ENCODE measurements around the gene PNCK.
"Not testable (repeated sequence)": the region's sequence is repeated elsewhere in the genome, so short reads cannot be mapped to it uniquely, and the experiment has no call there.

Gene PNCK

GRCh38 chrX:153697924-153698865, 24.6 kb upstream of the PNCK start:
- no peak for TF ChIP-seq SUZ12 (IDR thresholded peaks at IDR 0.05; ENCODE audit: extremely low read depth, insufficient read depth, insufficient read length)
- no peak for TF ChIP-seq ZNF274 (IDR thresholded peaks at IDR 0.05; ENCODE audit: low read depth, low read length)
- no peak for TF ChIP-seq YY1 (IDR thresholded peaks at IDR 0.05; ENCODE audit: insufficient read depth, insufficient read length)
- Histone ChIP-seq H3K4me1 (ENCODE audit: insufficient read depth, insufficient read length) (no peaks in the 10 kb centered on the region), H3K36me3 (ENCODE audit: insufficient read depth, insufficient read length, low read length) (peaks cover 10% of the 10 kb centered on the region), H3K4me3 (ENCODE audit: insufficient read length, low read depth) (no peak overlapping the region), H3K27me3 (ENCODE audit: insufficient read depth, insufficient read length) (no peaks in the 10 kb centered on the region), H3K9ac (ENCODE audit: insufficient read length, low read depth) (no peak overlapping the region), H3K9me3 (ENCODE audit: insufficient read depth, low read length) (no peaks in the 10 kb centered on the region)
- DNase-seq (ENCODE audit: low read depth, low spot score) = no peak

GRCh38 chrX:153696986-153697722, 23.5 kb upstream of the PNCK start:
- H3K4me3 ChIP-seq (ENCODE audit: insufficient read length, low read depth); H3K9me3 ChIP-seq (ENCODE audit: insufficient read depth, low read length); H3K4me1 ChIP-seq (ENCODE audit: insufficient read depth, insufficient read length); DNase-seq (ENCODE audit: low read depth, low spot score); H3K27me3 ChIP-seq (ENCODE audit: insufficient read depth, insufficient read length); H3K9ac ChIP-seq (ENCODE audit: insufficient read length, low read depth): not testable (repeated sequence)
- peaks cover 11% of the 10 kb centered on the region for H3K36me3 ChIP-seq (ENCODE audit: insufficient read depth, insufficient read length, low read length)

GRCh38 chrX:153696538-153696937, 22.9 kb upstream of the PNCK start:
- DNase-seq (ENCODE audit: low read depth, low spot score); H3K4me3 ChIP-seq (ENCODE audit: insufficient read length, low read depth); H3K27me3 ChIP-seq (ENCODE audit: insufficient read depth, insufficient read length); H3K9me3 ChIP-seq (ENCODE audit: insufficient read depth, low read length); H3K4me1 ChIP-seq (ENCODE audit: insufficient read depth, insufficient read length); H3K9ac ChIP-seq (ENCODE audit: insufficient read length, low read depth): not testable (repeated sequence)
- H3K36me3 ChIP-seq (ENCODE audit: insufficient read depth, insufficient read length, low read length) = peaks cover 12% of the 10 kb centered on the region

- H3K9me3 ChIP-seq (ENCODE audit: insufficient read depth, low read length) = no peaks in the 10 kb centered on the region
- no peak overlapping the region for H3K9ac ChIP-seq (ENCODE audit: insufficient read length, low read depth)
- TF ChIP-seq ZNF274 (IDR thresholded peaks at IDR 0.05; ENCODE audit: low read depth, low read length) (no peak), YY1 (IDR thresholded peaks at IDR 0.05; ENCODE audit: insufficient read depth, insufficient read length) (no peak), SUZ12 (IDR thresholded peaks at IDR 0.05; ENCODE audit: extremely low read depth, insufficient read depth, insufficient read length) (no peak)
- H3K4me3 ChIP-seq (ENCODE audit: insufficient read length, low read depth) = no peak overlapping the region
- no peaks in the 10 kb centered on the region for H3K4me1 ChIP-seq (ENCODE audit: insufficient read depth, insufficient read length)
- no peak for DNase-seq (ENCODE audit: low read depth, low spot score)
- H3K27me3 ChIP-seq (ENCODE audit: insufficient read depth, insufficient read length) = no peaks in the 10 kb centered on the region
- H3K36me3 ChIP-seq (ENCODE audit: insufficient read depth, insufficient read length, low read length) = peaks cover 14% of the 10 kb centered on the region
These were observed 22.5 kb upstream of the PNCK start for GRCh38 chrX:153696100-153696499.

- Histone ChIP-seq H3K36me3 (ENCODE audit: insufficient read depth, insufficient read length, low read length) (peaks cover 15% of the 10 kb centered on the region), H3K4me3 (ENCODE audit: insufficient read length, low read depth) (no peak overlapping the region), H3K9ac (ENCODE audit: insufficient read length, low read depth) (no peak overlapping the region), H3K4me1 (ENCODE audit: insufficient read depth, insufficient read length) (peaks cover 2% of the 10 kb centered on the region), H3K9me3 (ENCODE audit: insufficient read depth, low read length) (no peaks in the 10 kb centered on the region), H3K27me3 (ENCODE audit: insufficient read depth, insufficient read length) (no peaks in the 10 kb centered on the region)
- no peak for TF ChIP-seq SUZ12 (IDR thresholded peaks at IDR 0.05; ENCODE audit: extremely low read depth, insufficient read depth, insufficient read length)
- no peak for TF ChIP-seq ZNF274 (IDR thresholded peaks at IDR 0.05; ENCODE audit: low read depth, low read length)
- TF ChIP-seq YY1 (IDR thresholded peaks at IDR 0.05; ENCODE audit: insufficient read depth, insufficient read length) = no peak
- no peak for DNase-seq (ENCODE audit: low read depth, low spot score)
These were observed 21.2 kb upstream of the PNCK start for GRCh38 chrX:153694687-153695270.

- H3K9ac ChIP-seq (ENCODE audit: insufficient read length, low read depth); H3K4me3 ChIP-seq (ENCODE audit: insufficient read length, low read depth); H3K4me1 ChIP-seq (ENCODE audit: insufficient read depth, insufficient read length); H3K9me3 ChIP-seq (ENCODE audit: insufficient read depth, low read length); DNase-seq (ENCODE audit: low read depth, low spot score); H3K27me3 ChIP-seq (ENCODE audit: insufficient read depth, insufficient read length): not testable (repeated sequence)
- H3K36me3 ChIP-seq (ENCODE audit: insufficient read depth, insufficient read length, low read length) = peaks cover 18% of the 10 kb centered on the region
These were observed 20.6 kb upstream of the PNCK start for GRCh38 chrX:153694256-153694655.

- no peak overlapping the region for H3K9ac ChIP-seq (ENCODE audit: insufficient read length, low read depth)
- H3K36me3 ChIP-seq (ENCODE audit: insufficient read depth, insufficient read length, low read length) = peaks cover 18% of the 10 kb centered on the region
- no peak for DNase-seq (ENCODE audit: low read depth, low spot score)
- no peak overlapping the region for H3K4me3 ChIP-seq (ENCODE audit: insufficient read length, low read depth)
- no peaks in the 10 kb centered on the region for H3K9me3 ChIP-seq (ENCODE audit: insufficient read depth, low read length)
- H3K4me1 ChIP-seq (ENCODE audit: insufficient read depth, insufficient read length) = peaks cover 3% of the 10 kb centered on the region
- no peaks in the 10 kb centered on the region for H3K27me3 ChIP-seq (ENCODE audit: insufficient read depth, insufficient read length)
- TF ChIP-seq YY1 (IDR thresholded peaks at IDR 0.05; ENCODE audit: insufficient read depth, insufficient read length) (no peak), ZNF274 (IDR thresholded peaks at IDR 0.05; ENCODE audit: low read depth, low read length) (no peak), SUZ12 (IDR thresholded peaks at IDR 0.05; ENCODE audit: extremely low read depth, insufficient read depth, insufficient read length) (no peak)
These were observed 19.8 kb upstream of the PNCK start for GRCh38 chrX:153693216-153694086.

Data from NT2/D1 (cell line).